ENCODE measurements around the gene PRRT4.
A peak's percentile ranks its signal among the peaks of the same experiment; 100 is the strongest.

PRRT4 gene

DNA sequence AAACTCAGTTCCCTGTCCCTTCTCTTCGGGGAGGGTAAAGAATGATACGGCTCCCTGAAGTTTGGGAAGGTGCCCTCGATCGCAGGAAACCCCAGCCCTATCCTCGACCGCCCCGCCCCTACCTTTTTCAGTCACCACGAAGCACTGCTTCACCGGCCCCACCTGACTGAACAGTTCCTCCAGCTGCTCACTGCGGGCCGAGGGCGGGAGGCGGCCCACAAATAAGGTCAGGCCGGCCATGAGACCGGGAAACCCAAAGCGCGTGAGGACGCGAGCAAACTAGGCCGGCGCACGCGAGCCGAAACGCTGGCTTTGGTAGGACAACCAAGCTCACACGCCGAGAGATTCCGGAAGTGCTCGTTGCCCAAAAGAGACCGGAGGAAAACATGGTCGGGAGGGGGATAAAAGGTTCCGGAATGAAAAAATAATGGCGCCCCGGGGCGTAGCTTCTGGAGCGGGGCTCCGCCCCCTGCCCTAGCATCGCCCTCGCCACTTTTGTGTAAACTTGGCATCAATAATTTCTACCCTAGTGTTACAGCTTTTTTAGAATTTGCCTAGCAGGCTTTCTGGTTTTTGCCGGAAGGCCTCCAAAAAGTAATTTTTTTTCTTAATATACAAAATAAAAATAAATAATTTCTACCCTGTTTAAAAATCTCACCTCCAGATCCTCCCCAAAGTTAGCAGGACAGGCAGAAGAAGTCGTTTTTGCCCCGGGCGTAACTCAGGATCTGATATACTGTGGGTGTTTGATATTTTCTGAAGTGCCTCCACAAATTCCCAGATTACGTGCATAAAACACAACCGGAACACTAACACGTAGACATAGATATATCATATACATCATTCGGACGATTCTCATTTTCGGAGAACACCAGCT, 17.7 kb downstream of the PRRT4 start, which contains the start of gene RBM28:
Gene RBM28, minus strand, starts transcription at position 355 of the 877 bp plus-strand sequence. Its CDS starts 115 bp downstream, at position 240.
- DNase-seq = peak; percentile 78

DNA sequence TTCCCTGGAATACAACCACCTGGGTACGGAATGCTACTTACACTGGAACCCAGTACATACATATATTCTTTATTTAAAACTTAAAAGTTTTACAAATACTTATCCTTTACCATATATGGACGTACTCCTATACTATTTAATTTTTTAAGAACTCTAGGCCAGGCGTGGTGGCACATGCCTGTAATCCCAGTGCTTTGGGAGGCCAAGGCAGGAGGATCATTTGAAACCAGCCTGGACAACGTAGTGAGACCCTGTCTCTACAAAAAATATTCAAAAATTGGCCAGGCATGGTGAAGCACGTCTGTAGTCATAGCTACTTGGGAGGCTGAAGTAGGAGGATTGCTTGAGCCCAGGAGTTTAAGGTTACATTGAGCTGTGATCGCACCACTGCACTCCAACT, 19.8 kb downstream of the PRRT4 start:
- no peak for DNase-seq

DNA sequence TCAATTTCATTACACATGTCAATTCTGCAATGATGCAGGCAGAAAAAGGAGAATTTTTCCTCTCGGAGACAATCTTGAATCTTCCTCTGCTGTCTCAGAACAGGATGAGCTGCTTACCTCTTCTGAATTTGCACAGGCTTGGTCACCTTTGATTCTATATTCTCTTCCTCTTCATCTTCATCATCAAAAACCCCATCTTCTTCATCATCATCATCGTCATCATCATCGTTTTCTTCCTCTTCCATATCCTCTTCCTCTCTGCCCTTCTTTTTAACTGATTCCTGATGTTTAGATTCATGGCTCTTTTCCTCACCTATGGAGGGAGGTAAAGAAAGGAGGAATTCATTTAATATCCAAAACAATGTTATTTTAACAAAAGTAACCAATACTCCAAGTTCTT, 25.8 kb downstream of the PRRT4 start:
- DNase-seq = no peak

DNA sequence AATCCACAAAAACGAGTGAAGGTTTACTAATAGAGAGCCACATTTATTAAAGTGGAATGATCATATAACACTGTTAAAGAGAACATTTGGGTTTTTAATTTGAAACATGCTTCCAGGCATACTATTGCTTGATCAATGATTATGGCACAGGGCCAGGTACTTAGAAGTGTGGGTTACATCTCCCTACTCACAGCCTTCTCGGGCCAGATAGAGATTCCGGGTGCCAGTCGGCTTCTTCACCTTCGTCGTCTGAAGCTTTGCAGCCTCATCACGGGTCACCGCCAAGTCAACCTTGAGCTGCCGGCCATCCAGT, 37.2 kb downstream of the PRRT4 start:
- no peak for DNase-seq

DNA sequence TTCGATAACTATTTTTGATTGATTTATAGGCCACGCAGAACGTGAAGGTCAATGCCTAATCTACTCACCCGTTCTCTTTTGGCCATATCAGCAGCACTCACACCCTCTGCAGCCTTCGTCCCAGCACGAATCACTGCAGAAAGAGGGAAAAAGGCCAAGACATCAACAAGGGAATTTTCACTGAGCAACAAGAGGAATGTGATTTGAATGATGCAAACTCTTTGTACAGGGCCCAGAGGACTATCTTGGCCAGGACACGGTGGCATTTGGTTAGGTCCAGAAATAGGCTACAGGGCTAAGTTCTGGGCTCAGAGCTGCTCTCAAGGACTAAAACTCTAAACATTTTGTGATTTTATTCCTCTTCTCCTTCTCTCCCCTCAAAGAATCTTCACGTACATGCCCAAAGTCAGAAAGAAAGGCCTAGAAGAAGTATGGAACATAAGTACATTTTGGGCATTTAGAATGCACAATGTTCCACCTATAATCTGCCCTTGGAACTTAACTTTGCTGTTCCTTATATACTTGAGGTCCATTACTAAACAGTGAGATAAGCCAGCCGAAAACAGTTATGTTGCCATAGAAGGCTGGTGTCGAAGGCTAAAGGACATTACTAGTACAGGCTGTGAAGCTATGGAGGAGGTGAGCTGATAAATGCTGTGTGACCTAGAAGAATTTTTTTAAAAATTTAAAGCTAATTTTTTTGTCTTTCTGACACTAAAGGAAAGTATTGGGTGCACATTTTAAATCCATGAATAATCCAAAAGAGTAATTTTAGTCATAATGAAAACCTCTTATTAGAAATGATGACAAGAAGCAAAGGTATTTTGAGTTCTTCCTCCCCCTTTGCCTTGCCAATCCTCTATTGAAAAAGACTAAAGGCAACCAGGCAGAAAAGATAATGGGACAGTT, 37.8 kb downstream of the PRRT4 start:
- DNase-seq = no peak

DNA sequence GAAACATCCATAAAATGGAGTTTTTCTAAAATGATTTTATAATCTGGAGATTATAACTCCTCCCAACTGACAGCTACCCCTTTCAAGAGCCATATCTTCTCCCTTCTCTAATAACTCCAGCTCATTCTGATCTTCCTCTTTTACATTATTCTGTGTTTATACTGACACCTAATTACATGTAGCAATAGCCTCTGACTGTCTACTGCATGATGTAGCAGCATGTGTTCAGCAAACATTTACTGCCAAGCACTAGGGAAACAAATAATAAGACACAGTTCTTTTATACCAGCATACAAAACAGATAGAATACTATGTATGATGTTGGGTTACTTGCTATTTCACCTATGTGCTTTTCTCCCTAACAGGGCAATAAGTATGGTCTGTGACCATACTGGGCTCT, 38.5 kb downstream of the PRRT4 start:
- no peak for DNase-seq

DNA sequence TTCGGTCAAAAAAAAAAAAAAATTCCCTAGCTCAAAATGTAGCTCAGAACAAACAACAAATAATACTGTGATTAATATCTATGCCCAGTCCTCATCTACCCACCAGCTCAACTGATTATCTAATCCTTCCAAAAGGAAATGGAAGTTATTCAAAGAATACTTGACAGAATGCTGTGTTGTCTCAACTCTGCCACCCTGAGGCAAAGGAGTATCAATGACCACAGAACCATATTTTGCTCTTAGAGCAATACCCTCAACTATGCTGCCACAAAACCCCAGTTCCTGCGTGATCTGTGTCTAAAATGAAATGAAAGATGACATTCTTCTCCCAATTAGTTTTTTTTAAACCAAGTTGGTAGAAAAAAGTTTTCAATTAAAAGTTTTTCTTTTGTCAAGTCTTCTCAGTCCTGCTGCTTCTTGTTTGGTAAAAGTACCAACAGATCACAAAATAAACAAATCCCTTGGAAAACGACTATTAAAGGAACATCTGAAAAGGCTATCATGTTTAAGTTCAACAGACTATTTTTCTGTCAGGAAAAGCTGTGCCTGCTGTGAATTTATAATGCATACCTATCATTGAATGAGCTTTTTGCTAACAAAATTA, 39.3 kb downstream of the PRRT4 start:
- no peak for DNase-seq

DNA sequence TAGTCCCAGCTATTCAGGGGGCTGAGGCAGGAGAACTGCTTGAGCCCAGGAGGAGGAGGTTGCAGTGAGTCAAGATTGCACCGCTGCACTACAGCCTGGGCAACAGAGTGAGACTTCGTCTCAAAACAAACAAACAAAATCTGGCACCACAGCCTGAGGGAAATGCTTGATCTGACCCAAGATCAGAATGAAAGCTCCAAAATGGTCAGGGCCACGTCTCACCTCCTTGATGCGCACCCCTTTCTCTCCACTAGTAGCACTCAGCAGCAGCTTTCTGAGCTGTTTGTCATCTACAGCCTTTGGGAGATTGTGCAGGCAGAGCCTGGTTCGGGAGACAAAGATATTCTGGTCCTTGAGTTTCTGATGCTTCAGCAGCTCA, 40.5 kb downstream of the PRRT4 start:
- no peak for DNase-seq

DNA sequence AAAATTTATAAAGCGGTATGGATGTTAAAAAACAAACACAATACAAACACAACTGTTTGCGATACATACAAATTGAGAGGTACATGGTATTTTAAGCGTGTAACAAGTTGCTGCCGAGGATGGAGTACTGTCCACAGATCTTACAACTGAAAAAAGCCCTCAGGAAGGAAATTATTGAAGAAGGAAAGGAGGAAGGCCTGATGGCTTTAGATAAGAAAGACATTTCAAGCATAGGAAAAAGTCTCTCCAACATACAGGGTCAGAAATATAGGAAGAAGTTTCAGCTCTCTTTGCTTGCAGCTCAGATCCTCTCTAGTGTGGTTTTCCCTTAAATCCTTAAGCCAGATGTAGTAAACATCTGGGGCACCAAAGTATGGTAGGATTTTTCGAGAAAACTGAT, 42.8 kb downstream of the PRRT4 start:
- no peak for DNase-seq

DNA sequence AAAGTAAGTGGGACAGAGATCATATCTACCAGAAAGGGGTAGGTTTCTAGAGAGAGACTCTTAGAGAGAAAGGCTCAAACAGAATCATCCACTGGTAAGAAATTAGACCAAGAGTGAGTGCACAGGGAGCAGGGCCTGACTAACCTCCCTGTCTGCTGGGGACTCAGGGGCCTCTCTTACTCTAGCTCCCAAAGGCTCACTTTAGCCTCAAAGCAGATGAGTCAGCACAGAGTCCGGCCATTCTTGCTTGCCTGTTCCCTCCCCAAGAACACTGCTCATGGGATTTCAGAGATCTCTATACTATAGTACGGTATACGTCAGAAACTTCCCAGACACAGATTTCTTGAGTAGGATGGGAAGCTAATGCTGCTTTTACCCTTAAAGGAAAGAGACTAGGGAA, 50.5 kb downstream of the PRRT4 start:
- no peak for DNase-seq

DNA sequence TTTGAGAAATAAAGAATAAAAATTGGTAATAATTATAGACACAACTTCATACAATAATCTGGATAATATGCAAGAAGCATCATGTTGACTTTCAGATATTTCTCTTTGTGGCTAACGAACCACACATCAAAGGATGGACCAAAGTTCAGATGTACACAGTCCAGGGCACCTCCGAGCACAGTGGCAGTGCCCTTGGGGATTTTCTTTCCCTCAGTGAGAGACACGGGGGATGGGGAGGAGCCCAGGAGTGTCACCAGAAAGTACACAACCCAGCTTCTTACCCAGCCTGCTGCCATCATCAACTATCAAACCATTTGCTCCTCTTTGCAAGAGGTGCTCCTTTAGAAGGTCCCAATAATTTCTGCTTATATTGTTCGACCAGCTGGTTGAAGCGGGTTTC, 51.0 kb downstream of the PRRT4 start:
- DNase-seq = no peak

DNA sequence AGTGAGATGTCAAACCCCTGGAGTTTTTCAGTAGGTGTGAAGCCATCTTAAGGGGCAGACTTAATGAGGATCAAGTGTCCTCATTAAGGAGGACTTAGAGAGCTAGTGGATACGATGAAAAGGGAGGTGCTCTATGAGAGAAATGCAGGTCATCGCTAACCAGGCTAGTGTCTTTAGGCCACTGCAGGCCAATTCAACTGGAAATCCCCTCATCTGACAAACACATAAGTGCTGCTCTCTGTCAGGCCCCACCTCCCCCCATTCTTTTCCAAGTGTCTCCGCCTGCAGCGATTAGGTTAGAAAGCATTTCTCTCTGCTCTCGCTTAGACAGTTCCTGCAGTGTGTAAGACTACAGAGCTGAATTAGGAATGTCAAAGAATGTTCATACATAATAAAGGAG, 51.5 kb downstream of the PRRT4 start:
- no peak for DNase-seq

DNA sequence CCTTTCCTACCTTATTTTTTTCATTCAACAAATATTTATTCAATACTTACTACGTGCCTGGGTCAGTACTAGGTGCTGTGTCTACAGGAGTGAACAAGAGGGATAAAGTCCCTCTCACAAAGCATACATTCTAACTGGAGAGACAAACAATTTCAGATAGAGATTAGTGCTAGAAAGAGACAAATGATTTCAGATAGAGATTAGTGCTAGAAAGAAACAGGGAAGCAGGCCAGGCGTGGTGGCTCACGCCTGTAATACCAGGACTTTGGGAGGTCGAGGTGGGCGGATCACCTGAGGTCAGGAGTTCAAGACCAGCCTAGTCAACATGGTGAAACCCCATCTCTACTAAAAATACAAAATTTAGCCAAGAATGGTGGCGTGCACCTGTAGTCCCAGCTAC, 52.4 kb downstream of the PRRT4 start:
- DNase-seq = no peak

DNA sequence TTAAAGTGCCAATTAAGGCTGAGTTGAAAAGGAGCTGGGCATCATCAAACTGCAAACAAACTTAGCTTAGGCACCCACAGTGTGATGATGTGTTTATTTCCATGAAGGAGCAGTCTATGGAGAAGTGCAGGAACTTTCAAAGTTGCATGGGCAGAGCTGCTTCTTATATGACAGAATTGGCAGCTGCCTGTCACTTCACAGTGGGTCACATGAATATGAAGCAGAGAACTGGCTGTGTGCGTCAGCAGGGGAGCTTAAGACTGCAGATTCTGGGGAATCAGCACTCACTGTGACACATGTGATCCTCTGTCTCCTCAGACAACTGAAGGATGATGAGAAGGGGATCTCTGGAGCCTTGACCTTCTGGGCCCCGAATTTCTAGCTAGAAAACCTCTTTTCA, 54.4 kb downstream of the PRRT4 start:
- DNase-seq = no peak

DNA sequence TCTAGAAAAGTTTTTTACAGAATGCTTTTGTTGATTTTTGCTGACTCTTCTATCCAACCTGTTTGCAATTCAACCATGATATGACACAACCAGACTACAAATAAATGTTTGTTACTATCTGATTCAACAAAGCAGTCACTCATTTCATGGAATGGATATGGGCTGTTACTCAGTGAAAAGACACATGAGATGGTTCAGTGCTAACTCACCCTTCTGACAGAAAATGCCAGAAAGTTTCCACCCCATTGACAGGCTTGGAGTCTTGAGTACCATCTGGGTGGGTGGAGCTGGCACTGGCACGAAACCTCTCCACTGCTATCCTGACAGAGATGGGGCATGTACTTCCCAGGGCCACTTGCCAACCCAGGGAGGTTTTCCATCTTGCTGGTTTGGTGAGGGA, 57.3 kb downstream of the PRRT4 start:
- DNase-seq = no peak

DNA sequence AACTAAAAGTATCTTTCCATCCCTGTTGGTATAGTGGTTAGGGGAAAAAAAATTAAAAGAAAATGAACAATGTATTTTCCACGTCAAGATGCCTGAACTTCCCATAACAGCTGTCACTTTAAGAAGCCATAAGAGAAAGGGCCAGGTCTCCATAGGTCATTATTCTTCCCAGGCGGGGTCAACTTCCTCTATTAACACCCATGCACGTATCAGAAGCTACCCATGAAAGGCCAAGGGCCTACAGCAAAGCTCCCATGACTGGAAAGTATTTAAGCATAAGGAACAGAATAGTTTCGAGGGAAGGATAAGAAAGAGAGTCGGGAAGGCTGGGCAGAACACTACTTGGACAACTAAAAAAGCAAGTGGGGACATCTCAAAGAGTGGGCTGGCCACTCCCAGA, 57.8 kb downstream of the PRRT4 start:
- DNase-seq = no peak

DNA sequence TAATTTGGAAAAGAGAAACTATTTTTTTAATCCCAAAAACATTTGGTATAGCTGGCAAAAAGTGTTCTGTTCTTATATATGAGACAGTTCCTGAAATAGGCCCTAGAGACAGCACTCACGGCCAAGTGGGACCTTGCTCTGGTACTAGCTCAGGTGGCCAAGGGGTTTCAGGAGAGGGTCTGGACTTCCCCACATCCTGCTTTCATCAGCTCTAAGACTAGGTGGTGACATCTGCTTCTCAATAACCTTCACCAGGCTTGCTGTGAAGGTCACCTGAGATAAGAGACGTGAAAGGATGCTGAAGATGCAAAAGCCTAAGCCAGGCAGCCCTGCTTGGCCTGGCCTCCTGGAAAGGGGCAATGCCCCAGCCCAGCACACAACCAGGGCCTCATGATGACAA, 58.4 kb downstream of the PRRT4 start:
- no peak for DNase-seq

DNA sequence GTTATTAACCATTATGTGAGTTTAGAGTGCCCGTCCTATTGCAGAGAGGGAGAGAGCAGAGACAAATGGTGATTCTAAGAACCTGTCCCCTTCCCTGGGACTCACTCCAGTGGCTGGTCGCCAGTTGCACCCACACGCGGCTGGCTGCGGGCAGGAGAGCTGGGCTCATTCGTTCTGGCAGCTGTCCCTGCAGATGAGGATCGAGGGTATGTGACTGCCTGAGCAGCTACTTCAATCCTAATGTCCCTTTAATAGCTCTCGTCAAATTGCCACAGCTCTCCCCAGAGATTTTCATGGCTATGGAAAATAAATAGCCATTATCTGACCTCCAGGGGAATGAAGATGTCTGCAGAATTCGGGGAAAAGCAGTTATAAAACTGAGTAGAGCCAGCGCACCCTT, 59.4 kb downstream of the PRRT4 start:
- no peak for DNase-seq

Measured in activated CD8-positive, alpha-beta memory T cell treated with anti-CD3 and anti-CD28 coated beads, Interleukin-2, amount 50 U/mL, for 4 hours (primary cell).